GM20000 (cell line): ENCODE data around the gene BNIP1.

Experiments used
- DNase-seq: peaks from one replicate; pipeline ENCODE4 v3.0.0; 2012; ENCODE audit warnings: low spot score
- CTCF ChIP-seq: IDR thresholded peaks from 2 replicates; pipeline ENCODE4 v1.5.1; 2012; ENCODE audit warnings: mild to moderate bottlenecking, control low read depth; ENCODE audit errors: extremely low read depth, missing control alignments

BNIP1 gene

GRCh38 chr5:173211284-173211683 lies 67.0 kb downstream of the BNIP1 start:
- no peak for DNase-seq
- TF ChIP-seq CTCF, result no peak

GRCh38 chr5:173213236-173213933 lies 69.1 kb downstream of the BNIP1 start:
- TF ChIP-seq CTCF, result no peak
- no peak for DNase-seq
